Neural cell (in vitro differentiated cells): ENCODE data around the gene UMPS.

Experiments used
- EZH2 ChIP-seq: fragments of 200-600, 300-800 bp; shearing (Covaris generic), sonication (generic); IDR thresholded peaks from 2 replicates; pipeline ENCODE4 v1.6.1; 2014; ENCODE audit warnings: antibody characterized with exemption, low read length, borderline replicate concordance, mild to moderate bottlenecking; ENCODE audit not compliant: insufficient read depth, poor library complexity, severe bottlenecking
- TF ChIP-seq, protein P1 (sequence below): IDR thresholded peaks from 2 replicates; pipeline ENCODE4 v1.6.1; 2012; ENCODE audit warnings: borderline replicate concordance

GRCh38 chr3:124796477-124796876 is 66.2 kb downstream of the UMPS start:
- TF ChIP-seq EZH2, result no peak
- TF ChIP-seq, protein P1, sequence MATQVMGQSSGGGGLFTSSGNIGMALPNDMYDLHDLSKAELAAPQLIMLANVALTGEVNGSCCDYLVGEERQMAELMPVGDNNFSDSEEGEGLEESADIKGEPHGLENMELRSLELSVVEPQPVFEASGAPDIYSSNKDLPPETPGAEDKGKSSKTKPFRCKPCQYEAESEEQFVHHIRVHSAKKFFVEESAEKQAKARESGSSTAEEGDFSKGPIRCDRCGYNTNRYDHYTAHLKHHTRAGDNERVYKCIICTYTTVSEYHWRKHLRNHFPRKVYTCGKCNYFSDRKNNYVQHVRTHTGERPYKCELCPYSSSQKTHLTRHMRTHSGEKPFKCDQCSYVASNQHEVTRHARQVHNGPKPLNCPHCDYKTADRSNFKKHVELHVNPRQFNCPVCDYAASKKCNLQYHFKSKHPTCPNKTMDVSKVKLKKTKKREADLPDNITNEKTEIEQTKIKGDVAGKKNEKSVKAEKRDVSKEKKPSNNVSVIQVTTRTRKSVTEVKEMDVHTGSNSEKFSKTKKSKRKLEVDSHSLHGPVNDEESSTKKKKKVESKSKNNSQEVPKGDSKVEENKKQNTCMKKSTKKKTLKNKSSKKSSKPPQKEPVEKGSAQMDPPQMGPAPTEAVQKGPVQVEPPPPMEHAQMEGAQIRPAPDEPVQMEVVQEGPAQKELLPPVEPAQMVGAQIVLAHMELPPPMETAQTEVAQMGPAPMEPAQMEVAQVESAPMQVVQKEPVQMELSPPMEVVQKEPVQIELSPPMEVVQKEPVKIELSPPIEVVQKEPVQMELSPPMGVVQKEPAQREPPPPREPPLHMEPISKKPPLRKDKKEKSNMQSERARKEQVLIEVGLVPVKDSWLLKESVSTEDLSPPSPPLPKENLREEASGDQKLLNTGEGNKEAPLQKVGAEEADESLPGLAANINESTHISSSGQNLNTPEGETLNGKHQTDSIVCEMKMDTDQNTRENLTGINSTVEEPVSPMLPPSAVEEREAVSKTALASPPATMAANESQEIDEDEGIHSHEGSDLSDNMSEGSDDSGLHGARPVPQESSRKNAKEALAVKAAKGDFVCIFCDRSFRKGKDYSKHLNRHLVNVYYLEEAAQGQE, result no peak
